GM23338 (cell line): ENCODE data around the gene TCEAL3.
"Not testable (repeated sequence)": the region's sequence is repeated elsewhere in the genome, so short reads cannot be mapped to it uniquely, and the experiment has no call there.

ENCODE experiments used
- CTCF ChIP-seq, 2 experiments: fragments of 200-600 bp in 1 of 2; sonication (generic) in 1 of 2; conservative IDR thresholded peaks; 2 replicates each; pipeline versions ENCODE4 v1.5.1 to v1.6.1; 2016 to 2017; ENCODE audit warnings: antibody characterized with exemption in 2 of 2, low read depth in 2 of 2, mild to moderate bottlenecking in 2 of 2, moderate library complexity in 1 of 2
- ETS1 ChIP-seq: IDR thresholded peaks from 2 replicates; pipeline ENCODE4 v1.6.1; 2016; ENCODE audit warnings: antibody characterized with exemption
- EZH2 ChIP-seq: fragments of 200-600 bp; sonication (generic); IDR thresholded peaks from one replicate; pipeline ENCODE4 v1.8.0; 2017; ENCODE audit warnings: antibody characterized with exemption, mild to moderate bottlenecking, low read depth; ENCODE audit not compliant: unreplicated experiment
- JUNB ChIP-seq: IDR thresholded peaks from one replicate; pipeline ENCODE4 v1.6.1; 2016; ENCODE audit warnings: antibody characterized with exemption; ENCODE audit not compliant: unreplicated experiment
- POLR2AphosphoS5 ChIP-seq: IDR thresholded peaks from 2 replicates; pipeline ENCODE4 v1.6.1; 2016; ENCODE audit warnings: antibody characterized with exemption, low read depth
- ZNF114 ChIP-seq: fragments of 250-450 bp; sonication (Bioruptor Pico); IDR thresholded peaks from 2 replicates; pipeline ENCODE4 v1.5.0; 2020; ENCODE audit warnings: mild to moderate bottlenecking, moderate library complexity

GRCh38 chrX:103595202-103595601 lies 12.6 kb upstream of the TCEAL3 start:
- TF ChIP-seq POLR2AphosphoS5; CTCF (conservative IDR thresholded peaks at IDR 0.05; ENCODE audit: low read depth in 2 of 2); EZH2; JUNB; ETS1; ZNF114 (CRISPR knock-in tag): not testable (repeated sequence)
